GM23338 (cell line): ENCODE data around the gene ATF4.

Experiments
- EZH2 ChIP-seq: fragments of 200-600 bp; sonication (generic); IDR thresholded peaks from one replicate; pipeline ENCODE4 v1.8.0; 2017; ENCODE audit warnings: antibody characterized with exemption, mild to moderate bottlenecking, low read depth; ENCODE audit not compliant: unreplicated experiment
- EZH2phosphoT487 ChIP-seq: fragments of 200-600 bp; sonication (generic); IDR thresholded peaks from one replicate; pipeline ENCODE4 v1.8.1; 2018; ENCODE audit warnings: antibody characterized with exemption; ENCODE audit not compliant: unreplicated experiment
- JUNB ChIP-seq: IDR thresholded peaks from one replicate; pipeline ENCODE4 v1.6.1; 2016; ENCODE audit warnings: antibody characterized with exemption; ENCODE audit not compliant: unreplicated experiment
- POLR2AphosphoS5 ChIP-seq: IDR thresholded peaks from 2 replicates; pipeline ENCODE4 v1.6.1; 2016; ENCODE audit warnings: antibody characterized with exemption, low read depth
- ZNF331 ChIP-seq: fragments of 250-450 bp; sonication (Bioruptor Pico); IDR thresholded peaks from 2 replicates; pipeline ENCODE4 v1.5.0; 2020; ENCODE audit warnings: low read depth, mild to moderate bottlenecking, moderate library complexity
- TF ChIP-seq, protein P1 (sequence below), 2 experiments: fragments of 200-600 bp in 1 of 2; sonication (generic) in 1 of 2; conservative IDR thresholded peaks; 2 replicates each; pipeline versions ENCODE4 v1.5.1 to v1.6.1; 2016 to 2017; ENCODE audit warnings: antibody characterized with exemption in 2 of 2, low read depth in 2 of 2, mild to moderate bottlenecking in 2 of 2, moderate library complexity in 1 of 2
- TF ChIP-seq, protein P2 (sequence below): IDR thresholded peaks from one replicate; pipeline ENCODE4 v1.6.1; 2018; ENCODE audit warnings: antibody characterized with exemption; ENCODE audit not compliant: unreplicated experiment

DNA sequence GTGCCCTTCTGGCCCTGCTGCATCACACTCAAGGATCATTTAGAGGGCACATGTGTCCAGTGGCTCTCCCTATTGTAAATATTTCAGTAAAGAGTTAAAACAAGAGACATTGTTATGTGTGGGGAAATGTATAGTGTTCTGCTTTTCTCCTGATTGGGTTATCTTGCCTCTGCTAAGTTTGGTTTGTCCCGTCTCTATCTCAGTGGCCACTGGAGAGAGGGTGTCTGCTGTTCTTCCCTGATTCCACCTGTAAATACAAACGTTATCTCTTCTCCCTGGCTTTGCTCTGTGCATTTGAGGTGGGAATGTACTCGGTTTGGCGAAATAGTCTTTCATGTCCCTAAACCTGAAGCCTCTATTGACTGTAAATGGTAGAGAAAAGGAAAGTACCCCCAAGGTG lies 12.0 kb upstream of the ATF4 start:
- TF ChIP-seq EZH2, result no peak
- TF ChIP-seq, protein P1, sequence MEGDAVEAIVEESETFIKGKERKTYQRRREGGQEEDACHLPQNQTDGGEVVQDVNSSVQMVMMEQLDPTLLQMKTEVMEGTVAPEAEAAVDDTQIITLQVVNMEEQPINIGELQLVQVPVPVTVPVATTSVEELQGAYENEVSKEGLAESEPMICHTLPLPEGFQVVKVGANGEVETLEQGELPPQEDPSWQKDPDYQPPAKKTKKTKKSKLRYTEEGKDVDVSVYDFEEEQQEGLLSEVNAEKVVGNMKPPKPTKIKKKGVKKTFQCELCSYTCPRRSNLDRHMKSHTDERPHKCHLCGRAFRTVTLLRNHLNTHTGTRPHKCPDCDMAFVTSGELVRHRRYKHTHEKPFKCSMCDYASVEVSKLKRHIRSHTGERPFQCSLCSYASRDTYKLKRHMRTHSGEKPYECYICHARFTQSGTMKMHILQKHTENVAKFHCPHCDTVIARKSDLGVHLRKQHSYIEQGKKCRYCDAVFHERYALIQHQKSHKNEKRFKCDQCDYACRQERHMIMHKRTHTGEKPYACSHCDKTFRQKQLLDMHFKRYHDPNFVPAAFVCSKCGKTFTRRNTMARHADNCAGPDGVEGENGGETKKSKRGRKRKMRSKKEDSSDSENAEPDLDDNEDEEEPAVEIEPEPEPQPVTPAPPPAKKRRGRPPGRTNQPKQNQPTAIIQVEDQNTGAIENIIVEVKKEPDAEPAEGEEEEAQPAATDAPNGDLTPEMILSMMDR (conservative IDR thresholded peaks at IDR 0.05; ENCODE audit: low read depth in 2 of 2), result no peak
- no peak for TF ChIP-seq EZH2phosphoT487
- TF ChIP-seq, protein P2, sequence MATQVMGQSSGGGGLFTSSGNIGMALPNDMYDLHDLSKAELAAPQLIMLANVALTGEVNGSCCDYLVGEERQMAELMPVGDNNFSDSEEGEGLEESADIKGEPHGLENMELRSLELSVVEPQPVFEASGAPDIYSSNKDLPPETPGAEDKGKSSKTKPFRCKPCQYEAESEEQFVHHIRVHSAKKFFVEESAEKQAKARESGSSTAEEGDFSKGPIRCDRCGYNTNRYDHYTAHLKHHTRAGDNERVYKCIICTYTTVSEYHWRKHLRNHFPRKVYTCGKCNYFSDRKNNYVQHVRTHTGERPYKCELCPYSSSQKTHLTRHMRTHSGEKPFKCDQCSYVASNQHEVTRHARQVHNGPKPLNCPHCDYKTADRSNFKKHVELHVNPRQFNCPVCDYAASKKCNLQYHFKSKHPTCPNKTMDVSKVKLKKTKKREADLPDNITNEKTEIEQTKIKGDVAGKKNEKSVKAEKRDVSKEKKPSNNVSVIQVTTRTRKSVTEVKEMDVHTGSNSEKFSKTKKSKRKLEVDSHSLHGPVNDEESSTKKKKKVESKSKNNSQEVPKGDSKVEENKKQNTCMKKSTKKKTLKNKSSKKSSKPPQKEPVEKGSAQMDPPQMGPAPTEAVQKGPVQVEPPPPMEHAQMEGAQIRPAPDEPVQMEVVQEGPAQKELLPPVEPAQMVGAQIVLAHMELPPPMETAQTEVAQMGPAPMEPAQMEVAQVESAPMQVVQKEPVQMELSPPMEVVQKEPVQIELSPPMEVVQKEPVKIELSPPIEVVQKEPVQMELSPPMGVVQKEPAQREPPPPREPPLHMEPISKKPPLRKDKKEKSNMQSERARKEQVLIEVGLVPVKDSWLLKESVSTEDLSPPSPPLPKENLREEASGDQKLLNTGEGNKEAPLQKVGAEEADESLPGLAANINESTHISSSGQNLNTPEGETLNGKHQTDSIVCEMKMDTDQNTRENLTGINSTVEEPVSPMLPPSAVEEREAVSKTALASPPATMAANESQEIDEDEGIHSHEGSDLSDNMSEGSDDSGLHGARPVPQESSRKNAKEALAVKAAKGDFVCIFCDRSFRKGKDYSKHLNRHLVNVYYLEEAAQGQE, result no peak
- TF ChIP-seq JUNB, result no peak
- TF ChIP-seq POLR2AphosphoS5, result no peak
- TF ChIP-seq ZNF331 (CRISPR knock-in tag), result no peak
